GM19324 (cell line): Measurements from ENCODE around the gene RAPGEF1.
A peak's percentile ranks its signal among the peaks of the same experiment; 100 is the strongest.
"Not testable (repeated sequence)": the region's sequence is repeated elsewhere in the genome, so short reads cannot be mapped to it uniquely, and the experiment has no call there.

Source experiments
- ATAC-seq: cut with Tn5 transposase; IDR thresholded peaks from one replicate; pipeline ENCODE4 v1.9.1; 2021; ENCODE audit warnings: mild to moderate bottlenecking, moderate library complexity; ENCODE audit not compliant: unreplicated experiment, low FRiP score

RAPGEF1 gene

DNA sequence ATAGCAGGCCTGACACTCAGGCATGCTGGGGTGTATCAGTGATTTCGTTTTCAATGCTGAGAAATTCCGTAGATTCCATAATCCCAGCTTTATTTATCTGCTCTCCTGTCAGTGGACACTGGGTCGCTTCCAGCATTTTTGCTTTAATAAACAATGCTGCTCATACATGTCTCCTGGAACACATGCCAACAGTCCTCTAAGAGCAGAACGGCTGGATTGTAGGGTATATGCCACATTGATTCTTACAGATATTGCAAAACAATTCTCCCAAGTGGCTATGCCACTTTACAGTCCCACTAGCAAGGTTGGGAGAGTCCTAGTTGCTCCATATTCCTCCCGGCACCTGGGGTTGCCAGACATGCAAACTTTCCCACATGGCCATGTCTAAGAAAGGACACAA is 81.9 kb downstream of the RAPGEF1 start:
- ATAC-seq = no peak

DNA sequence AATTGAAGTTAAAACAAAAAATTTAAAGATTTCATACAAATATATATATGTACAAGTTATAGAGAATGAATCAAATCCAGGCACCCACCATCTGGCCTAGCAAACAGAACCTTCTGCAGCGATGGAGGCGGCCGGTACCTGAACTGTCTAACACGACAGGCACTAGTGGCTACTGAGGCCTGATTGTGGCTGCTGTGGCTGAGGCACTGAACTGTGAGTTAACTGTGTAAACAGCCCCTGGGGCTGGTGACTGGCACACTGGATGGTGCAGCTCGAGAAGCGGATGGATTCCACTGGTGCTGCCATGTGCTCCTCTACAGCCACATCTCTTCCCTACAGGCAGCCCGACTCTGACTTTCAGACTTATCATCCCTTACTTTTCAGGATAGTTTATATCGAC is 82.4 kb downstream of the RAPGEF1 start:
- no peak for ATAC-seq

DNA sequence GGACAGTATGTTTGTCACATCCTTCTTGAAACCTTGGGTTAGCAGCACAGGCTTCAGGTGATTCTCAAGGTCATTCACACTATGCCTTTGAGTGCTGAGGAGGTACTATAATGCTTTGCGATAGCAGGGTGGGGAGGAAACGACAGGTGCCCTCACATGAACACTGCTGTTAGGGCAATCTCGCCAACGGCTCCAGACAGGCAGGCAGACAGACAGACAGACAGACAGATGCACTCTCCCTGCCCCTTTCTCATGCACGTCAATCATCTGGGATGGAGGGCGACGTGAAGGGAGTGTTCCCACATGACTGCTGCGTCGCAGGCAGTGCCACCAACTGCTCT is 82.9 kb downstream of the RAPGEF1 start:
- peak; percentile 23 for ATAC-seq

DNA sequence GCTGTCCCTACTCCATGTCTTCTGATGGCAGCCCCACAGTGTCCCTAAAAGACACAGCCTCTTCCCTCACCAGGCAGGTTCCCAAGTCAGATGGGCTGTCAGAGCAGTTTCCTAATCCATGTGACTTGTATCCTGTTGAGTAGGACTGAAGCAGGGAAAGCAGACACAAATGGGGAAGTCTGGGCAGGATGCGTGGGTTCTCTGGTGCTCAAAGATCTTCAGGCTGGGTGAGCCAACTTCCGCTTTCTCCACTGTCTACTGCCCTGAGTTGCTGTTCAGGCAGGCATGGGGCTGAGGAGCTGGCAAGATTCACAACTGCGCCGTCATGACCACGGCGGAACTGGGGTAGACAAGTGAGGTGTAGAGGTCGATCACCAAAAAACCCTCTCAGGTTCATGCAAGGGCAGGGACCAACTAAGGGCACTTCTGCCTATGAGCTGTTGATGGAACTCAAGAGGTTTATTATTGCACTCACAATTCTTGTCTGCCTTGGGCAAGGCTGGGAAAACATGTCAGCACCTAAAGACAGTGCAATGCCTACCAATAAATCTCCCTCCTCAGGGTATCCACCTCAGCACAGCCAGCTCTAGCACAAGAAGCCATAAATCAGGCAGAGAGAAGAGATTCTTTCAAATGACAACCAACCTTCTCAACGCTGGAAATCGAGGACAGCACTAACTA is 83.4 kb downstream of the RAPGEF1 start:
- ATAC-seq = peak; percentile 67

DNA sequence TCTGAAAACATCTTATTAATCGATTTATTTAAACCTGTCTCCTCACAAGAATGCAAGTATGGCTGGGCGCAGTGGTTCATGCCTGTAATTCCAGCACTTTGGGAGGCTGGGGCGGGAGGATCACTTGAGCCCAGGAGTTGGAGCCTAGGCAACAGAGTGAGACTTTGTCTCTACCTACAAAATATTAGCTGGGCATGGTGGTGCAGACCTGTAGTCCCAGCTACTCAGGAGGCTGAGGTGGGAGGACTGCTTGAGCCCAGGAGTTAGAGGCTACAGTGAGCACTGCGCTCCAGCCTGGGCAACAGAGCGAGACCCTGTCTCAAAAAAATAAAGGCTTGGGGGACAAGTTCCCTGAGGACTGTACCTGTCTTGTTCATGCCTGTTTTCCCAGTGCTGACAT is 85.5 kb downstream of the RAPGEF1 start:
- not testable (repeated sequence) for ATAC-seq

DNA sequence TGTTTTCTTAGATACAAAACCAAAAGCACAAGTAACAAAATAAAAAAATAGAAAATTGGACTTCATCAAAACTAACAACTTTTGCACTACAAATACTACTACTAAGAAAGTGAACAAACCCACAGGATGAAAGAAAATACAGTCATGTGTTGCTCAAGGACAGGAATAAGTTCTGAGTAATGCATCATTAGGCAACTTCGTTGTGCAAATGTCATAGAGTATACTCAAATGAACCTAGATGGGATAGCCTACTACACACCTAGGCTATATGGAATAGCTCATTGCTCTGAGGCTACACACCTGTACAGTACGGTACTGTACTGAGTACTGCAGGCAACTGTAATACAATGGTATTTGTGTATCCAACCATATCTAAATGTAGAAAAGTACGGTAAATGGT is 88.3 kb downstream of the RAPGEF1 start:
- no peak for ATAC-seq

DNA sequence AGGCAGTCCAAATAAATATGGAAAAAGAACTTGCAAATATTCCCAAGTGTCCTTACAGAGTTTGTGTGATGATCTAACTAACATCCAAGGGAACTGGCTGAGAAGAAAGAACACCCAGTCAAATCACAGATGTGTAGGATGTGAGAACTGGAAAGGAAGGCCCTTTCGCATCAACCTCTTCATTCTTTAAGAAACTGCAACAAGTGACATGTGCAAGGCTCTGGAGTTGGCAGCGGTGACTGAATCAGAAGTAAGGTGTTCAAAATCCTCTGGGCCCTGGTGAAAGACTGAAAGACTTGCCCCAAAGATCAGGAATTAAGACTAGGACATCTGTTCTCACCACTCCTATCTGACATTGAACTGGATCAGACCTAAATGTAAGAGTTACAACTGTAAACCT is 88.7 kb downstream of the RAPGEF1 start:
- ATAC-seq = no peak

DNA sequence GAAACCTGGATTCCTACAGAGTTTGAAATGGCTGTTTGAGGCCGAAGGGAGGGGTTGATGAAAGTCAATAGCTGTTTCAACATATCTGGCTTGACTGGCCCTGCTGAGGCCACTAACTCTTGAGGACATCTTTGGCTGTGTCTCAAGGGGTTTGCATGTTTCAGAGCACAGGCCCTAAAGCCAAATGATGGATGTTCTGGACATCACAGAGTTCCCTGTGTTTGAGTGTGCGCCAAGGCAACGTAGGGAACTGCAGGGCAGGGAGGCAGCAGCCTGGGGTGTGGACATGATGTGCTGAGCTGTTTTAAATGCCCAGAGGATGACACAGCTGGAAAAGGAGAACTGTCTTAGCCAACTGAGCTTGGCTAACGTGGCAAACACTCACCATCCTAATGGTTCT is 89.6 kb downstream of the RAPGEF1 start:
- no peak for ATAC-seq

DNA sequence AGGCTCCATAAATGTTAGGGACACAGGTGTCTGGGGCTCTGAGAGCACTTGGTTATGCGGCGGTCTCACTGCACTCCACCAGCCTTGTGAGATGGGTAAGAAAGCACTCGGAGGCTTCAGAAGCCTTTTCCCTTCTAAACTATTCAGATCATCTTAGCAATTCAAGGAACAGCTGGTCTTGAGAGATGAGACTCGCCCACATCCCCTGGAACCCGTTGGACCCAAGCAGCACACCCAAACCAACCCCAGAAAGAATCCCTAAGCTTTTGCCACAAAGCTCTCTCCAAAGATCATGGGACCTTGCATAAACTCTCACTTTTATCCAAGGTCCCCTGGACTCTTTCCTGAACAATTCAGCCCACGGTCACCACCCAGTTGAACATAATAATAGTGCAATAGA is 90.2 kb downstream of the RAPGEF1 start:
- no peak for ATAC-seq

DNA sequence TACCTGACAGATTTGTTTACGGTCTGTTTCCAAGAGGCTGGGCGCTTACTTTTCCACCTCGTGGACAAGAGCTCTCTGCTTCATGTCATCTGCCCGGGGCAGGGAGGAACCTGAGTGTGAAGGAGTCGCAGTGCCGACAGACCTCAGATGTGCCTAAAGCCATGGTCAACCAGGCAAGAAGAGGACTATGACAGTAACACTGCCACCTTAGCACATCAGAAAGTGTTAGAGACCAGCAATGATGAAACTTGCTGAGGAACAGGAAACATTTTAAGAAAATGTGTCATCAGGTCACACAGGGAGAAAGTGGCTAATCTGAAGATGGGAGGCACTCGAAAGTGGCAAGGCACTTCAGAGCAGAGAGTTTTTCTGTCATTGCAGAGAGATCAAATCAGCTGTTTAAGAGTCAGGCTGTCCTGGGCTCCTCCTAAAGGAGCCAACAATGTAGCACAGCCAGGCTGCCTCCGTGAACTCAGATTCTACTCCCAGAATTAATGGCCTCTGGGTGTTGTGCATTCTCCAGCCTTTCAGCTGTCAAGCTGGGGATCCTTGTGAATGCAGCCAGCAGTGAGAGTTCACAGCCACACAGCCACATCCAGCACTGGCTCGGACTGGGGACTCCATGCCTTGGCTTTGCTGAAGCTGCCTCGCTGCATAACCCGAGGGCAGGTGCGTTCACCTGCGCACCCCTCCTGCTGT is 94.6 kb downstream of the RAPGEF1 start:
- ATAC-seq = no peak

DNA sequence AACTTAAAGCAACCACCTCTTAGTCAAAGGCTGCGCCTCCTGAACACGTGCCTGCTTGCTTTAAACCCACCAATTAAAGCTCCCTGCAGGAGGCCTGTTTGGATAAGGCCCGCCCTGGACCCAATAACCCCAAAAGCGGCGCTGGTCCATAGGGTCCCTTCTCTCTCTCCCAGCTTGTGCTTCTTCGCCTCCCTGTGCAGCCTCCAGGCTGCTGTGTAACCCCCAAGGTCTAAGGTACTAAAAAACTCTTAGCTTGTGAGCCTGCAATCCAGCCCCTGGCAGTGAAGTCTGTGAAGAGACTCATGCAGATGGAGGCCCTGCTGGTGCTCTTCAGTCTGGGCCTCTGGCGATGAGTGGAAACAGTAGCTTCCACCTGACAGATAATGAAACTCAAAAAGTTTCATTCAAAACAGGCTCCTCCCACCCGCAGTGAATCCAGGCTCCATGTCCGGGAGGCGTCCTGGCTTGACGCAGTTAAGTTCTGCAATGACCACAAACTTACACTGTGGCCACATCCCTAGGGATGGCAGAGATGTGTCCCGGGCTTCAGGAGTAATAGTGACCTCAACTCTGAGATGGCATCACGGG is 97.3 kb downstream of the RAPGEF1 start:
- ATAC-seq = no peak

DNA sequence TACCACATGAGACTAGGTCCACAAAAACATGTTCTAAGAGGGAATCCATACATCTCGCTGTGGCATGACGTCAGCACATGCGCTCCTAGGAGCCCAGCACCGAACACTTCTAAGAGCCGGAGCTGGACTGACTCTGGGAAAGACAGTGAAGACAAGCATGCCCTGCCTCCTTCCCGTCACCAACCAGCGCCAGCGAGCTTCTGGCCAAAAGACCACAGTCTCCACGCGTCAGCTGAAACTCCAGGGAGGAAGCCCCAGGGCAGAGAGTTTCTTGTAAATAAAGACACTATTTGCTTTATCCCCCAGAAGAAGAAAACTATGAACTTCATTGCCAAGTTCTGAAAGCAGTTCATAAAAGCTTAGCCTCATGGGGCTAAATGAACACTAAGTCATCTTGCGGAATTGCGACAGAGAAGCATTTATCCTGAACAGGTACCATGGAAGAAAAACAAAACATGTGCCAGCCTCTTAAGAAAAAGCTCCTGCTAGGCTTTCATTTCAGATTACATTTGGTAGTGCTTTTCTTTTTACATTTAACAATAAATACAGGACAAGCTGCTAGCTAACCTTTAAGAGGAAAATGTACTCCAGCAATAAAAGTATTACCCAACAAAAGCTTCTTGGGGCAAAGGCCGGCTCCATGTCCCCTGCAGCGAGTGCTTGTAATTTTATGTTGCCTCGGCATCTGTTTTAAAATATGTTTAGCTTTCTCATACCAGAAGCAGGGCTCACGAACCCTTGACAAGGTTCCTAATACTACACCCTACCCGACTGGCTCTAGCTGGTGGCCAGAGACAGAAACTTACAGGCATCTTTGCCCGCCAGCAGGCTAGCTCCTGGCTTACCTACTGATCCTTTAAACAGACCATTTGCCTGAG is 98.0 kb downstream of the RAPGEF1 start:
- ATAC-seq = no peak

DNA sequence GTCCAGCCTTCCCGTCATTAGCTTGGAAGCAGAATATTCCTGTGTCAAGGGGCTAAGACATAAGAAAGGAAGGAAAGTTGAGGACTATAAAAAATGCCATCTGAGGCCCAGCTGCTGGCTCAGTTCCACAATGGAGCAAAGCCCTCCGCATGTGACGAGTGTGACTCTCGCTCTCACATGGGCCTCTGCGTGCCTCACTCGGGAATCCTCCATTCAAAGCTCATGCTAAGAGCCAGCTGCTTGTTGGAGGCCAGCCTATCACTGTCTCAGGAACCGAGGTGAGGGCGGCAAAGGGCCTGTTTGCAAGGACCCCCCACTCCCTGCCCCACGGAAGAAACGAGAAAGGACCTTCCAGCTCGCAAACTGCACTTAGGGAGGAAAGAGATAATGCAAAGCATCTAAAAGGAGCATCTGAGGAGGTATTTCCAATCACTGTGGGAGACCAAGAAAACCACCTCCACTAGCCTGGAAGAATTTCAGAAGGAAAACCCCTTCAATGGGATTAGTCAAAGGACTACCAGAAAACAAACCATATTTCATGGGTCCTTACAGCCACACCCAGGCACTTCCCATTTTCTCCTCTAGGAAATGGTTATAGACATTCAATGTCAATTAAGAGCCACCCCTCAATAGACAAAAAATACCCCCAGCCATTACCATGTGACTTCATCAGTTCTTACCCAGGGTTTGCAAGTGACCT is 99.3 kb downstream of the RAPGEF1 start:
- ATAC-seq = no peak

DNA sequence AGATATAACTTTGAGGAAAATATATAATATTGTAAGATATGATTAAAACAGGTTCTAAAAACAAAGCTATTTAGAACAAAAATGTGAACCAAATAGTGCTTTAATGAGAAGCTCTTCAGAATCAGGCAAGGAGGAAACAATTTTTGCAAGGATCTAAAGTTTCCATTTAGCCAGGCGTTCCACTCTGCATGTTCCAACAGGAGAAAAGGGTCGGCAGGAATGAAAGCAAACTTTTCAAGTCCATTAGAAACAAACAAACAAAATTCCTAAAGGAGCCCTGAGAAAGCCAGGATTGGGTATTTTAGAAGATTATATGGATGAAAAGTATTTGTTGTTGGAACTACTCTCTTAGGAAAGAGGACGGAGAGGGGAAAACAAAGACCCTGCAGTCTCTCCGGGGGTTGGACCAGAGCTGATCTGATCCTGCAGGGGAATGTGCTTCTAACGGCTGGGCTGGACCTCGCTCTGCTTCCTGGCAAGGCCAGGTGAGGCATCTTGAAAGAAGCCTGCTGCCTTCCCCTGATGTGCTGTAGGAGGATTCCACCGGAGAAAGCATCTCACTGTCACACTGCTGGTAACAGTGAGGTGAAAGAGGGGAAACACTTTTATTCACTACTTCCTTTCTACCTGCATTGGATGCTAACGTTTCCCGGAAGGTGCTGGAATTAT is 100.0 kb downstream of the RAPGEF1 start:
- ATAC-seq = no peak

DNA sequence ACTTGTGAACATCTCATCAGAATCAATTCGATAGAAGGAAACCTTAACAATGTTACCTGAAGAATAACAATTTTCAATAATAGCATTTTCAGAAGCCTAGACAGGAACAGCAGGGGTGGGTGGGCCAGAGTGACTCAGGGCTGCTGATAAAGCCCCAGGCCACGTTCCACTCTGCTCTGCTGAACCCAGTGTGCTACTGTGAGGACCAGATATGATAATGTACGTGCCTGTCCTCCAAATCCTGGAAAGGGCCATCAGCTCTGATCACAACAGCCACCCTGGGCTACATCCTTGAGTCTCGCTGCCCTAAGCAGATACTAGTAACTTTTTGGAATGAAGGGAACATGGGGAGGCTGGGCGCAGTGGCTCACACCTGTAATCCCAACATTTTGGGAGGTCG is 103.3 kb downstream of the RAPGEF1 start:
- no peak for ATAC-seq

DNA sequence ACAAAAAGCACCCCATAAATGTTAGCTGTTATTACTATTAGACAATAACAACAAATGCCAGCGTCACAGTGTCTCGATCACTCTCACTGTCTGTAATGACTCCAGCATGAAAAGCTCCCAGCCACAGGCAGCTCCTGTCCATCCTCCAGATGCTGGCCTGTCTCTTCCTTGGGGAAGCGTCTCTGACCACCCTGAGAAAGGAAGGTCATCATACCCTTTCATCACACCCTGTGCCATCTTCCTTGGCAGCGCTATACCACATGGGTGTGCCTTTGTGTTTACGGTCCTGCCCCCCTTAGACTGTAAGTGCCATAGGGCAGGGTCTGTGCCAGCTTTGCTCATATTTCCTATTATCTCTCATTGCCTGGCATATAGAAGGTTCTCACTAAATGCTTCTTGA is 104.0 kb downstream of the RAPGEF1 start:
- ATAC-seq = no peak

DNA sequence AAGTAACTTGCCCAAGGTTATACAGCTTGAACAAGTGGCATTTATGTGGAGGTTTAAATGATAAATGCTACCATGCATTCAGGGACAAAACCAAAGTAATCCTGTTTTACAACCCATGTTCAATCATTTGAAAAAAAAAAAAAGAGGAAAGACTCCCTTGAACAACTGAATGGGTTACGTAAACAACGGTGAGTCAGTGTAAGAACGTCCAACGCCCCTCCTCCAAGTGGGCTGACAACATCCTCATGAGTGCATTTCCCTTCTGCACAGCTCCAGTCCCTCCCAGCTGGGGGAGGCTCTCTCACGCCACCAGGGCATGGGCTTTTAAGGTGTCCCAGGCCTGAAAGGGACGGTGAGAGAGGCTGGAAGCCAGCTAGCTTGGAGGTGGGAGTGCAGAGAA is 104.6 kb downstream of the RAPGEF1 start:
- no peak for ATAC-seq

DNA sequence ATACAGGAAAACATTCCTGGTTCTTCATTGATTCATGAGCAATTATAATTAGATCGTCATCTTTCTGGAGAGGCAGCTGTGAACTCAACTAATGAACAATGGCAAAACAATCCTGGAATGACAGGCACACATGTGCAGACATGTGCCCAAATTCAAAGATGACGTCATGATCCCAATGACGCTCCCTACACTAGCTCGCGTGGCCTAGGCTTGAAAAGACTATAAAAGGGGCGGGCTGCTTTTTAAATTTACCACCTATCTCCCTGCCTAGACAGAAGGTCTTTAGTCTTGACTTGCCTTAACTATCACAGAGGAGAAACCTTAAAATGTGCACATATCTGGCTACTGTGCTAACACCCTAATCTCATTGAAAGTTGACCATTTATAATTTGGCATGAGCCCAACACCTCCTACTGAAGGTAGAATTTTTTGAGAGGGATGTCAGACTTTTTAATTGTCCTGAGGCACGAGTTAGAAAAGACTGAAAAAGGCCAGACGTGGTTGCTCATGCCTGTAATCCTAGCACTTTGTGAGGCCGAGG is 106.3 kb downstream of the RAPGEF1 start:
- no peak for ATAC-seq

DNA sequence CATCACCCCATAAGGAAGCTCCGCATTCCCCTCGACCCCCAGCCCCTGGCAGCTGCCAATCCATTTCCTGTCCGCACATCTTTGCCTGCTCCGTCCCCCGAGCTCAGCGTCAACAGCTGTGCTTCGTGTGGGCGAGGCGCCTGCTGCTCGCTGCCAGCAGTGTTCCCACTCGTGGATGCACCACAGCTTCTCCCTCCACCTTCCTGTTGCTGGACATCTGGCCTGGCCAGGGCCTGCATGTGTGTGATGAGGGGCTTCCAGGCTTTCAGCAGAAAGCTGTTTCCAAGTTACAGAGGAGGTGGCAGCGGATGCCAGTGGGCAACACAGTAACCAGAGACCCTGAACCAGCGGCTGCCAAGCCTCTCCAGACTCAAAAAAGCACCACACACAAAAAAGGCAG is 108.6 kb downstream of the RAPGEF1 start:
- no peak for ATAC-seq
